SK-MEL-5 (cell line): Measurements from ENCODE around the gene SKAP1. TPM values are rescaled to one million over a fixed set of nuclear protein-coding genes. Genes with fewer than 3 reads are reported as not detected.

Experiments
- DNase-seq: peaks from one replicate; pipeline ENCODE4 v3.0.0-alpha.2; 2016; ENCODE audit warnings: low read depth, low spot score
- in situ Hi-C: cut with HindIII; loops from 2 replicates; pipeline ENCODE4 v1.10.0; 2016; ENCODE audit warnings: low sequenced_read_pairs, high pct_unique_total_duplicates, low pct_unique_long_range_greater_than_20kb
- total RNA-seq: library from RNA; depleted of rRNA; stranded (reverse); fragments of >200 nt; shearing (Covaris generic); gene quantifications from 2 replicates; pipeline ENCODE4 v1.2.3, GENCODE V29; 2014

Gene SKAP1
- total RNA-seq, 1 experiment from 2014 or later: not detected

DNA sequence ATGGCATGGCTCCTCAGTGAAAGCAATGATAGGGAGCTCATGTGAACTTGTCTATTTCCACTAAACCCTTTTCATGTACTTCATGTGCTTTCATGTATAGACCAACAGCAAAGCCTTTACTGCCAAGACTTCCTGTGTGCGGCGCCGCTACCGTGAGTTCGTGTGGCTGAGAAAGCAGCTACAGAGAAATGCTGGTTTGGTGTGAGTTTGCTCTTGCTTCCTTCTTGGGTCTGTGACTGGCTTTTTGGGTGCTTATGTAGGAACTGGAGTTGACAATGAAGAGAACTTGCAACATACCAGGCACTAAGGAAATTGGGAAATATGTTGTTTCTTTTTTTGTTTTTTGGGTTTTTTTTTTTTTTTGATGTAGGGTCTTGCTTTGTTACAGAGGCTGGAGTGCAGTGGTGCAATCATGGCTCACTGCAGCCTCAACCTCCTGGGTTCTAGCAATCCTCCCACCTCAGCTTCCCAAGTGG lies 316.8 kb downstream of the SKAP1 start:
- no peak for DNase-seq
- in situ Hi-C loops: no loop called here

DNA sequence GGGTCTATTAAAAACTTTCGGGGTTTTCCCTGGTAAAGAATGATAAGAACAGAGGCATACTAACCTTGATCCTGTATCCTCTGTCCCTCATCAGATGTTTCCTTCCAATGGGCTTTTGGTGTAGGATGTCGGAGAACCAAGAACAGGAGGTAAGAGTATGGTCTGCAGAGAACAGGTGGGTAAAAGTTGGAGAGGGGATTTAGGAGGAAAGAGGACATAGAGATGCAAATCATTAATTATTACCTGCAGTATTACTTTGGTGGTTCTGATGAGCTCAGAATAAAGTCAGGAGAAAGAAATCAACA lies 318.1 kb downstream of the SKAP1 start:
- in situ Hi-C loops: no loop called here
- DNase-seq: no peak

DNA sequence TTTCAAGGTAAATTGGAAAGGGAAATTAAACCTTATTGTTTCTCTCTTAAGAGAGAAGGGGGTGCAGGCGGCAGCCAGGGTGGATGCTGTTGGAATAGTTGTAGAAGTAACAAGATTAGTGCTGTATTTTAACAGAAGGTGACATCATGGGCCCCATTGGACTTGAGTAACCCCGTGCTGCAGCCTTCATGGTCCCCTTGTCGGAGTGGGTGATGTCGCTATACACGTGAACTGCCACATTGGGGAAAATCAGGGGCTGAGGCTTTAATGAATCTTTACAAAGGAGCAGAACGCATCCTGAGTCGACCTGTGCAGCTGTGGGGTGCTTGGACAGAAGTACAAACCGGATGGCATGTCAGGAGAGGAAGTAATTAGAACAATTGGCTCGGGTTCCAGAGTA lies 319.3 kb downstream of the SKAP1 start:
- no peak for DNase-seq
- in situ Hi-C loops: no loop called here

DNA sequence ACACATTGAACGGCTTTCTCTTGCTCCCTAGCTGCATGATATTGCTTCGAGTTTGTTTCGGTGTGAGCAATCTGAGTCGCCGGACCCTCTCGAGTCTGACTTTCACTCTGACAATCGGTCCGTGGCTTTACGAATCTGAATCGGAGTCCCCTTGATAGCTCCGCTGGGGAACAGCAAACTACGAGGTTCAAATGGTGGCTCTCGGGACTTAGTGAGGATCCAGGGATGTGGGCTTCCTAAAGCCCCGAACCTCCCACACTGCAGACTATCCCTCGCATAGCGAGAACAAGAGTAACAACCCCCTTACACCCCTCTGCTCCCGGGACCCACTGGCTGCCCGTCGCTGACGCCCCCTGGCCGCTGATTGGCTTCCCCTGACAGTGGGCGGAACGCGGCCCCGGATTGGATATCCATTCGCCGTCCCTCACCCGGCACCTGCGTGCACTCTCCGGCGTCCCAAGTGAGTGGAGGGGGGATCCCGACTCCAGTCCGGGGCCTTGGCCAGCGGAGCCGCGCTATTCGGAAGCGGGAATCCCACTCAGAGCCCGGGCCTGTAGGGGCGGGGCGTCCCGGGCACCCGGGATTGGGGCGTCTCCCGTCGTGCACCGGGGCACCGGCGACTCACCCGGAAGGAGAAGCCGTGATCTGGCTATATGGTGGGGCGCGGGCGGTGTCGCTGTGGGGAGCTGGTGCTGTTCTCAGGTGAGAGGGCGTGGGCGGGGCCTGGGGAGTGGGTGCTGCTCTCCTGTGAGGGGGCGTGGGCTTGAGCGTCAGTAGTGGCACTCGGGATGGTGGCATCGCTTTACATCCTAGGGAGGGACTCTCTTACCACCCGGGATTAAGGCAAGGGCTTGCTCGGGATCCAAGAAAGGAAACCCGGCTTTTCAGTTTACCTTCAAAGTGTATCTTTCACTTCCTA lies 322.6 kb downstream of the SKAP1 start, which contains the start of gene SNX11:
Gene SNX11, plus strand, starts transcription at position 630 of the 919 bp plus-strand sequence. CDS start 4,278 bp downstream, outside the sequence.
- in situ Hi-C loops: no loop called here
- peak; percentile 87 for DNase-seq

DNA sequence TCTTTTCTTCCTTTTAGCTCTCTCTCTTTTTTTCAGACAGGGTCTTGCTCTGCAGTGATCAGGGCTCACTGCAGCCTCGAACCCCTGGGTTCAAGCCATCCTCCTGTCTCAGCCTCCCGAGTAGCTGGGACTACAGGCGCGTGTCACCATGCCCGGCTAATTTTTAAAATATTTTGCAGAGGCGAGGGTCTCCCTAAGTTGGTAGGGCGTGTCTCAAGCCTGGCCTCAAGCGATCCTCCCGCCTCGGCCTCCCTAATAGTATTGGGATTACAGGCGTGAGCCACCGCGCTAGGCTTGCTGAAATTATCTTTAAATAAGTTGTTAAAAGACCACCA lies 323.2 kb downstream of the SKAP1 start:
- in situ Hi-C loops: no loop called here
- no peak for DNase-seq

DNA sequence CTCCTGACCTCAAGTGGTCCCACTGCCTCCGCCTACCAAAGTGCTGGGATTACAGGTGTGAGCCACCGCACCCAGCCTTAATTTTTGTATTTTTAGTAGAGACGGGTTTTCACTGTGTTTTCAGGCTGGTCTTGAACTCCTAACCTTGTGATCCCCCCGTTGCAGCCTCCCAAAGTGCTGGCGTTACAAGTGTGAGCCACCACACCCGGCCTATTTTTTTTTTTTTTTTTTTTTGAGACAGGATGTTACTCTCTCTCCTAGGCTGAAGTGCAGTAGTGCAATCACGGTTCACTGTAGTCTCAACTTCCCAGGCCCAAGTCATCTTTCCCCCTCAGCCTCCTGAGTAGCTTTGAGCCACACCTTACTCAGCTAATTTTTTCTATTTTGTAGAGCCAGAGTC lies 325.6 kb downstream of the SKAP1 start:
- no peak for DNase-seq
- in situ Hi-C loops: no loop called here

DNA sequence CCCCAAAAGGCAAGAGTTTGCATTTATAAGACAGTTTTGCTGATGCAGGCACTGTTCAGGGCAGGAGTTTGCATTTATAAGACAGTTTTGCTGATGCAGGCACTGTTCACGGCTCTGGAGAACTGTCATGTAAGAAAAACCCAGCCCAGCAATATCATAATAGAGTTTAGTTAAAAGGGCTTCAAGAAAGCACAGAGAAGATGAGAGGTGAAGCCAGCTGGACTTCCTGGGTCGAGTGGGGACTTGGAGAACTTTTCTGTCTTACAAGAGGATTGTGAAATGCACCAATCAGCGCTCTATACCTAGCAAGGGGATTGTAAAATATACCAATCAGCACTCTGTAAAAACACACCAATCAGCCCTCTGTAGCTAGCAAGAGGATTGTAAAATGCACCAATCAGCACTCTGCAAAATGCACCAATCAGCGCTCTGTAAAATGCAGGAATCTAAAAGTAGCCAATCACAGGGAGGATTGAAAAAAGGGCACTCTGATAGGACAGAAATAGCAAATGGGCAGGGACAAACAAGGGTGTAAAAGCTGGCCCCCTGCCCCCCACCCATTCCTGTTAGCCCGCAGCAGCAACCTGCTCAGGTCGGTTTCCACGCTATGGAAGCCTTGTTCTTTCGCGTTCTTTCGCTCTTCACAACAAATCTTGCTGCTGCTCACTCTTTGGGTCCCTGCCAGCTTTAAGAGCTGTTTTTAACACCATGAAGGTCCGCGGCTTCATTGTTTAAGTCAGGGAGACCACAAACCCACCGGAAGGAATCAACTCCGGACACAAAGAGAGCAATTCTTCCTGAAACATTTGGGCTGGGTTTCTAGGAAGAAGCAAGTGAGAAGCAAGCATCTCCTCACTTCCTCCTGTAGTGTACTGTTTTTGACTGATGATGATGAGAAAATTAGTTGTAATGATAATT lies 327.0 kb downstream of the SKAP1 start:
- in situ Hi-C loops: no loop called here
- peak; percentile 39 for DNase-seq

DNA sequence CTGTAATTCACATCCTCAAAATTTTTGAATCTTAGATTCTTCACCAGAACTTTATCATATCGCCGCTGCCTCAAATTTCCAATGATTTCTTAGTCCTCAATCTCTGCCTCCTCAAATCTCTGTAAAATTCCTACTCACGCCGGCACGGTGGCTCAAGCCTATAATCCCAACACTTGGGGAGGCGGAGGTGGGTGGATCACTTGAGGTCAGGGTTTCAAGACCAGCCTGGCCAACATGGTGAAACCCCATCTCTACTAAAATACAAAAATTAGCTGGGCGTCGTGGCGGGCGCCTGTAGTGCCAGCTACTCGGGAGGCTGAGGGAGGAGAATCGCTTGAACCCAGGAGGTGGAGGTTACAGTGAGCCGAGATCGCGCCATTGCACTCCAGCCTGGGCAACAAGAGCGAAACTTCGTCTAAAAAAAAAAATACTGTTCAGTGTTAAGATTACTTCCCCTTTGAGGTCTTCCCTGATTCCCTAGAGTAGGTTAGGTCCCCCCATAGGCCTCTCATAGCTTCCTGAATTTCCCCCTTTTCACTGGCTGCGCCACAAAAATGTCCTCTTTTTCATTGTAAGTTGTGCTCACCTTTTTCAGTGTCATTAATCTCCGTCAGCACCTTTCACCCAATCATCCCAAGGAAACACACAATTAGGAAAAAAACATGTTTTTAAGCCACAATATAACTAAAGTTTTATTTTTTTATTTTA lies 327.8 kb downstream of the SKAP1 start:
- no peak for DNase-seq
- in situ Hi-C loops: no loop called here

DNA sequence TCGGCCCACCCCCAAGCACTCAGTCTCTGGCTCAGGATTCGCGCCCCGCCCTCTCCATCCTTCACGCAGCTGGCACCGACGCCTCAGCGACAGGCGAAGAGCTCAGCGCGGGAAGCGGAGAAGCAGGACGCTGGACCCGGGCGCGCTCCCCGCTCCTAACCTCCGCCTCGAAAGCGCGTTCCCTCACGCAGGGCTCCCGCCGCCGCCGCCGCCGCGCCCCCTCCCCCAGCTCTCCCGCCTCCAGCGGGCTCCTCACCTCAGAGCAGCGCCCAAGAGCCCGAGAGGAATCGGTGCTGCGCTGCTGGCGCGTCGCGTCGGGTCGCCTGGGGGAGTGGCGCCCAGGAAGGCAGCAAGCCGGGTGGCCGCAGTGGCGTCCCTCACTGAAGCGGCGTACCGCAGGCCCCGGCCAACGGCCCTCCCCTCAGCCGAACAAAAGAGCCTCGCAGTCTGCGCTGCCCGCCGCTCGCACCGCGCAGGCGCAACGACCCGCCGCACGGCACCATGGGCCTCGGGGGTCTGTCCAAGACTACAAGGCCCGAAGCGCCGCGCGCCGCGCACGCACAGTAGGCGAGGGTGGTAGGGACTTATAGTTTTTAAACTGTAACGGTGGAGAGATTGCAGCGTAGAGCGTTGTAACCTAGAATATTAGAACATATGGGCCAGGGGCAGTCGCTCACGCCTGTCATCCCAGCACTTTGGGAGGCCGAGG lies 328.8 kb downstream of the SKAP1 start, which contains the start of gene CBX1:
Gene CBX1, minus strand, starts transcription at position 467 of the 709 bp plus-strand sequence. CDS start 24,474 bp downstream, outside the sequence.
- peak; percentile 95 for DNase-seq
- in situ Hi-C loops: no loop called here

DNA sequence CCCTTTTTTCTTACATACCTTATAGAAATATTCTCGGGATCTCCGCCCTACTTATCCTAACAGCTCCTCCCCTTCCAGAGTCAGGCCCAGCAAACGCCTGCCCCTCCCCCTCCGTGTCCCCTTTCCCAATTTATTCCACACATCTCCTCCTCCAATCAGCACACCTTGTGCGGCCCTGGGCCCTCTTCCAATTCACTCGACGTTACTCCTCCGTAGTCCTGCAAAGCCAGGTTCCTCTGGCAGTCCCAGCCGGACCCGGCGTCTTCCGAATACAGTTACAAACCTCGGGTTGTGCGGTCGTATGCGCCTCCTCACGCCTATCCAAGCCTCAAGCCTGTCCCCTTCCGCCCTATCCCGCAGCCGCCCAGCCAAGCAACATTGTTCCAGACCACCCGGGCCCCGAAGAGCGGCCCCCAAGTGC lies 329.4 kb downstream of the SKAP1 start:
- in situ Hi-C loops: no loop called here
- DNase-seq: peak; percentile 65

DNA sequence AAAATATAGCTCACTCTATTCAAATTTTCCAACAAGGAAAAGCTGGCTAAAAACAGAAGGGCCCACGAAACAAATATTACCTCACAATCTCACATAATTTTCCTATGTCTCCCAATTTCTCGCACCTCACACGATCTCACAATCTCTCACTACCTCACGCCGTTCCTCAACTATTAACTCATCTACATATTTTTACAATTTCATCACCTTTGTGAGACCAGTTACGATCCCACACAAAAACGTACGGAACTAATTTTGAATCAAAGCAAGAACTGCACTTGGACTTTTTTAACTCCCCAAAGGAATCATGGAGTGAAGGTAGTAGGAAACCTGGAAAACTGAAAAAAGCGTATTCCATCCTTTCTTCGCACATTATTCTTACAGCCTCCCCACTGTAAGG lies 329.9 kb downstream of the SKAP1 start:
- no peak for DNase-seq
- in situ Hi-C loops: no loop called here

DNA sequence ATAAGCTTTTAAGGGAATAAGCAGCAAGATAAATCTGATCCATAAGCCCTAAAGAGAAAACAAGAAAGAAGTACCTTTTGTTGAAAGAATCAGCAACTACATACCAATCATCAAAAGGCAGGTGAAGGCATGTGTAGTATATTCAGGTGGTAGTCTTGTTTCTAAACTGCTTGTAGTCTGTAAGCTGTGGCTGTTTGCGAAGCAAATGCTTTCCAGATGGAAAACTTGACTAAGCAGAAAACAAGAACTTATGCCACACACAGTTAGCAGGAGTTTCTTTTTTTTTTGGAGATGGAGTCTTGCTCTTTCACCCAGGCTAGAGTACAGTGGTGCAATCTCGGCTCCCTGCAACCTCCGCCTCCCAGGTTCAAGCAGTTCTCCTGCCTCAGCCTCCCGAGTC lies 334.4 kb downstream of the SKAP1 start:
- no peak for DNase-seq
- in situ Hi-C loops: no loop called here

DNA sequence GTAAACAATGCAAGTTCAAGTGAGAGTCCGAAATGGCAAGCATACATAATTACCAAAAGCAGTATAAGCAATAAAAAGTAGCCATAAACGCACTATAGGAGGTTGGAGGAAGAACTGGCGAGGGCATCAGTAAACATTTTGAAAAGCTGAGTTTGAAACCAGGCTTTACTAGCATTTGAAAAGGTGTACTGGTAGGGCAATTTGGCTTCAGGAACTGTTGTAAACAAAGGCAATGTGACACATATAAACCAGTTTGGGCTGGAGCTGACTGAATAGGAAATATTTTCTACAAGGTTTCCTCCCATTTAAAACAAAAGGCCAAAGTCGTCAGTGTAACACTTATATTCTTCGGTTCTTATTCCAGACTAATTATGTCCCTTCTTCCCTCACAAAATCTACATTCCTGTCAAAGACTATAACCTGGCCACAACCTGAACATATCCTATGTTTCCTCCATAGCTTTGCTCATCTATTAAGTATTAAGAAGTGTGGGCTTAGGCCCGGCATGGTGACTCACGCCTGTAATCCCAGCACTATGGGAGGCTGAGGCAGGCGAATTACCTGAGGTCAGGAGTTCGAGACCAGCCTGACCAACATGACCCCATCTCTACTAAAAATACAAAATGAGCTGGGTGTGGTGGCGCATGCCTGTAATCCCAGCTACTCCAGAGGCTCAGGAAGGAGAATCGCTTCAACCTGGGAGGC lies 336.5 kb downstream of the SKAP1 start:
- in situ Hi-C loops: no loop called here
- DNase-seq: no peak

DNA sequence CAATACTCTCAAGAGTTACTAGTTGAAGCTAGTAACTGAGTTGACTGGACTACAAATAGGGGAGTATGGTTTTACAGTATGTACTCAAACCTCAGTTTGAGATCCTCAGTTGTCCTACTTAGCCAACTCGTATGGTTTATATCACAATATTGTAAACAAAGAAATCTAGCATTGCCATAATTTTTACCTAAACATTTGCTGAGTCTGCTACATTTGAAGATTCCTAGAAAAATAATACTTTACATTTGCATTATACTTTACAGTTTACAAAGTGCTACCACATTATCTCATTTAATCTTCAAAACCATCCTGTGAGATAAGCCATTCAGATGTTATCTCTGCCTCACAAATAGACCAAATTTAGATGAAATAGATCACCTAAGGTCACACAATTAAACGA lies 345.1 kb downstream of the SKAP1 start:
- DNase-seq: no peak
- in situ Hi-C loops: no loop called here
